MM.1S (cell line): ENCODE measurements around the gene GALNT9.

Experiments
- EZH2 ChIP-seq: fragments of 300-600 bp; sonication (generic); optimal IDR thresholded peaks from 2 replicates; pipeline ENCODE3; 2017; ENCODE audit warnings: low read depth, mild to moderate bottlenecking, antibody characterized with exemption, low read length, mixed read lengths
- TF ChIP-seq, protein P1 (sequence below): fragments of 300-600 bp; sonication (generic); IDR thresholded peaks from 2 replicates; pipeline ENCODE4 v1.5.1; 2016; ENCODE audit warnings: antibody characterized with exemption, low read length, mixed read lengths

- TF ChIP-seq EZH2, result no peak
- TF ChIP-seq, protein P1, sequence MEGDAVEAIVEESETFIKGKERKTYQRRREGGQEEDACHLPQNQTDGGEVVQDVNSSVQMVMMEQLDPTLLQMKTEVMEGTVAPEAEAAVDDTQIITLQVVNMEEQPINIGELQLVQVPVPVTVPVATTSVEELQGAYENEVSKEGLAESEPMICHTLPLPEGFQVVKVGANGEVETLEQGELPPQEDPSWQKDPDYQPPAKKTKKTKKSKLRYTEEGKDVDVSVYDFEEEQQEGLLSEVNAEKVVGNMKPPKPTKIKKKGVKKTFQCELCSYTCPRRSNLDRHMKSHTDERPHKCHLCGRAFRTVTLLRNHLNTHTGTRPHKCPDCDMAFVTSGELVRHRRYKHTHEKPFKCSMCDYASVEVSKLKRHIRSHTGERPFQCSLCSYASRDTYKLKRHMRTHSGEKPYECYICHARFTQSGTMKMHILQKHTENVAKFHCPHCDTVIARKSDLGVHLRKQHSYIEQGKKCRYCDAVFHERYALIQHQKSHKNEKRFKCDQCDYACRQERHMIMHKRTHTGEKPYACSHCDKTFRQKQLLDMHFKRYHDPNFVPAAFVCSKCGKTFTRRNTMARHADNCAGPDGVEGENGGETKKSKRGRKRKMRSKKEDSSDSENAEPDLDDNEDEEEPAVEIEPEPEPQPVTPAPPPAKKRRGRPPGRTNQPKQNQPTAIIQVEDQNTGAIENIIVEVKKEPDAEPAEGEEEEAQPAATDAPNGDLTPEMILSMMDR, result no peak
Observed at GRCh38 chr12:132318618-132319033, 10.8 kb downstream of the GALNT9 start.
